C4-2B (cell line): Measurements from ENCODE around the gene FAM13A.

ENCODE experiments used
- CTCF ChIP-seq: fragments of 450-650 bp; conservative IDR thresholded peaks from 2 replicates; pipeline ENCODE4 v1.5.1; 2017; ENCODE audit warnings: mild to moderate bottlenecking
- ZFX ChIP-seq: fragments of 450-650 bp; IDR thresholded peaks from 2 replicates; pipeline ENCODE4 v1.6.1; 2017

GRCh38 chr4:88810325-88810724 is 246.7 kb downstream of the FAM13A start:
- TF ChIP-seq CTCF (no peak), ZFX (no peak)
